ENCODE data around the gene ZCCHC8. TPM values are rescaled to one million over a fixed set of nuclear protein-coding genes. Genes with fewer than 3 reads are reported as not detected.

The ZCCHC8 gene
- total RNA-seq, 1 experiment from 2014 or later: 40.1 TPM

DNA sequence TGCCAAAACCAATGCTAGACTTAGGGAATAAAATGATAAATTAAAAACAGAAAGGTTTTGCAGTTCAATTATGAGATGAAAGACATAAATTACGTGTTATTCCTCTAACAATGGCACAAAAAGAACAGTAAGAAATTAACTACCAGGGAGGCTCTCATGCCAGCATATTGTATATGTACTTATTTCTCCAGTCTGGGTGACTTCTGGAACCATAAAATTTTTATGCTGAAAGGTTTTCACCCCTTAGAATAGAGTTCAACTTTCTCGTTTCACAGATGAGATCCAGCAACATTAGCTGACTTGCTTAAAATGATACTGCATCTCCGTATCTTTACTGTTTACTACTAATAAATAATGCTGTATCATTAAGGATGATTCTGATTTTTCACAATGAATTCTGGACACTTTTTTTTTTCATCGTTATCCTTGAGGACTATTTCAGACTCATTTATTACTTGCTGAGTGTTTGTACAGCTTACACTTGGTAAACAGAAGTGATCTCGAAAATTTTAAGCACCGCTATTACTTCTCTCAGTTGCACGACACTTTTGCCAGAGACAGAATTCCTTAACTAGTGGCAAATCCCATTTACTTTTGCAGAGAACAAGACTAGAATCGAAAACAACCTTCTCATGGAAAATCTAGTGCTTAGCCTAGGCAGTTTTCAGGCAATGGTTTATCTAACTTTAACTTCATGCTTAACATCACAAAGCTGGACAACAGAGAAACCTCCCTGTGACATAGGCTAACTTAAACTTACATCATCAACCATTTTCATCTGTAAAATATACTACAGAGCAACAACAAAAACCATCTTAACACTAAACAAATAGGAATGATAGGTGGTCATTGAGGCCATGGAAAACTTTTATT lies 23.4 kb upstream of the ZCCHC8 start:
- H3K27me3 Mint-ChIP-seq (ENCODE audit: insufficient read depth, unreplicated experiment): no peaks in the 10 kb centered on the region
- no peak for DNase-seq
- peaks cover 59% of the 10 kb centered on the region for H3K36me3 Mint-ChIP-seq (ENCODE audit: insufficient read depth, unreplicated experiment)
- no peaks in the 10 kb centered on the region for H3K9me3 Mint-ChIP-seq (ENCODE audit: unreplicated experiment)
- ChIA-PET POLR2A (interaction anchor here (0.5 to 1.4 kb wide), 5 partner anchors 23 to 1227 kb away, joined by 3 to 4 read pairs (median 4); no protein-coding TSS in a partner anchor), CTCF (no interaction called here)
- intact Hi-C loops (cut with micrococcal nuclease; ENCODE audit: unreplicated experiment): no loop called here
- H3K9me3 ChIP-seq: no peaks in the 10 kb centered on the region
- peaks cover 20% of the 10 kb centered on the region for H3K4me1 ChIP-seq
- no TSS peak for BruUV-seq (replicated peaks)
- no peak overlapping the region for H3K4me3 Mint-ChIP-seq (ENCODE audit: unreplicated experiment)
- H3K4me1 Mint-ChIP-seq (ENCODE audit: low read depth, unreplicated experiment): peaks cover 8% of the 10 kb centered on the region
- no peaks in the 10 kb centered on the region for H3K27me3 ChIP-seq (replicated peaks; ENCODE audit: control insufficient read depth, insufficient read depth, low read length)
- no peak overlapping the region for H3K27ac Mint-ChIP-seq (ENCODE audit: unreplicated experiment)
- H3K4me3 ChIP-seq (ENCODE audit: low read depth, low read length): peak overlapping the region; percentile 21
- H3K36me3 ChIP-seq (ENCODE audit: control insufficient read depth, insufficient read depth, low read length): peaks cover 4% of the 10 kb centered on the region
- TF ChIP-seq CTCF (IDR thresholded peaks at IDR 0.05; ENCODE audit: insufficient read depth in 1 of 2, low read depth in 1 of 2, low read length in 1 of 2, severe bottlenecking in 1 of 2, unreplicated experiment in 1 of 2): no peak

DNA sequence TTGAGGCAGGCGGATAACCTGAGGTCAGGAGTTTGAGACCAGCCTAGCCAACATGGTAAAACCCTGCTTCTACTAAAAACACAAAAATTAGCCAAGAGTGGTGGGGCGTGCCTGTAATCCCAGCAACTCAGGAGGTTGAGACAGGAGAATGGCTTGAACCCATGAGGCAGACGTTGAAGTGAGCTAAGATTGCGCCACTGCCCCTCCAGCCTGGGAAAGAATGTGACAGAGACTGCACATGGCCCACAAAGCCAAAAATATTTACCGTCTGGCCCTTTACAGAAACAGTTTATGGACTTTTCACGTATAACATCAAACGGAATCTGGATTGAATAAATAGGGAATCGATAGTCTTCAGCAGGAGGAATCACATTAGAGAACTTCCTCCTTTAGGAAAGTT lies 22.5 kb upstream of the ZCCHC8 start:
- no peak overlapping the region for H3K4me3 Mint-ChIP-seq (ENCODE audit: unreplicated experiment)
- CTCF ChIA-PET: no interaction called here
- Histone ChIP-seq H3K36me3 (ENCODE audit: control insufficient read depth, insufficient read depth, low read length) (peaks cover 4% of the 10 kb centered on the region), H3K4me3 (ENCODE audit: low read depth, low read length) (no peak overlapping the region), H3K27me3 (replicated peaks; ENCODE audit: control insufficient read depth, insufficient read depth, low read length) (no peaks in the 10 kb centered on the region), H3K4me1 (peaks cover 17% of the 10 kb centered on the region), H3K9me3 (no peaks in the 10 kb centered on the region)
- H3K27ac Mint-ChIP-seq (ENCODE audit: unreplicated experiment): no peak overlapping the region
- H3K9me3 Mint-ChIP-seq (ENCODE audit: unreplicated experiment): no peaks in the 10 kb centered on the region
- POLR2A ChIA-PET: interaction anchor here (1.3 to 1.4 kb wide), 2 partner anchors 22 to 23 kb away, joined by 3 to 4 read pairs; no protein-coding TSS in a partner anchor
- H3K36me3 Mint-ChIP-seq (ENCODE audit: insufficient read depth, unreplicated experiment): peaks cover 67% of the 10 kb centered on the region
- DNase-seq: no peak
- no peaks in the 10 kb centered on the region for H3K27me3 Mint-ChIP-seq (ENCODE audit: insufficient read depth, unreplicated experiment)
- no peak for TF ChIP-seq CTCF (IDR thresholded peaks at IDR 0.05; ENCODE audit: insufficient read depth in 1 of 2, low read depth in 1 of 2, low read length in 1 of 2, severe bottlenecking in 1 of 2, unreplicated experiment in 1 of 2)
- intact Hi-C loops (cut with micrococcal nuclease; ENCODE audit: unreplicated experiment): no loop called here
- peaks cover 8% of the 10 kb centered on the region for H3K4me1 Mint-ChIP-seq (ENCODE audit: low read depth, unreplicated experiment)
- BruUV-seq (replicated peaks): no TSS peak

DNA sequence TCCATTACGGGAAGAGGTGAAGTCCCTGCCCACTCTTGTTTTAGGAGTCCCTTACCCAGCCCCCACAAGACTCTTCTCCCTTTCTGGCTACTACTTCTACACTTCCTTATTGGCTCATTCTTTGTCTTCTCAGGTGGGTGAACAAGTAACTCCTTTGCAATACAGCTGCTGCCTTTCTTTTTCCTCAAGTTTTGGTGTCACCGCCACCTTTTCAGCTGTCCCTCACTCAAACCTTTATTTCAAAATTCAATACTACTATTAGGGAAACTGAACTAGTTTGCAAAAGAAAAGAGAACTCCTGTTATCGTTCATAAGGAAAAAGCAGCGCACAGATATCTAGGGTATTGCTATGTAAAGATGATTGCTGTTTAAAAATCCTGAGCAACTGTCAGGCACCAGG lies 19.9 kb upstream of the ZCCHC8 start:
- CTCF ChIA-PET: no interaction called here
- no peaks in the 10 kb centered on the region for H3K9me3 Mint-ChIP-seq (ENCODE audit: unreplicated experiment)
- peaks cover 93% of the 10 kb centered on the region for H3K36me3 Mint-ChIP-seq (ENCODE audit: insufficient read depth, unreplicated experiment)
- DNase-seq: no peak
- Histone ChIP-seq H3K4me3 (ENCODE audit: low read depth, low read length) (no peak overlapping the region), H3K9me3 (no peaks in the 10 kb centered on the region), H3K36me3 (ENCODE audit: control insufficient read depth, insufficient read depth, low read length) (peaks cover 8% of the 10 kb centered on the region), H3K27me3 (replicated peaks; ENCODE audit: control insufficient read depth, insufficient read depth, low read length) (no peaks in the 10 kb centered on the region), H3K4me1 (peaks cover 16% of the 10 kb centered on the region; the same call in 1 of the 2 replicates)
- intact Hi-C loops (cut with micrococcal nuclease; ENCODE audit: unreplicated experiment): no loop called here
- no peak overlapping the region for H3K27ac Mint-ChIP-seq (ENCODE audit: unreplicated experiment)
- POLR2A ChIA-PET: interaction anchor here (1.7 kb wide), 1 partner anchor 20 kb away, joined by 6 read pairs; the partner anchor contains the start of gene ZCCHC8
- no TSS peak for BruUV-seq (replicated peaks)
- peaks cover 14% of the 10 kb centered on the region for H3K4me1 Mint-ChIP-seq (ENCODE audit: low read depth, unreplicated experiment)
- TF ChIP-seq CTCF (IDR thresholded peaks at IDR 0.05; ENCODE audit: insufficient read depth in 1 of 2, low read depth in 1 of 2, low read length in 1 of 2, severe bottlenecking in 1 of 2, unreplicated experiment in 1 of 2): no peak
- no peaks in the 10 kb centered on the region for H3K27me3 Mint-ChIP-seq (ENCODE audit: insufficient read depth, unreplicated experiment)
- H3K4me3 Mint-ChIP-seq (ENCODE audit: unreplicated experiment): no peak overlapping the region

Measured in Caco-2 (cell line).